Pons (tissue), 1 donor: ENCODE results near the gene EED.
"Not testable (repeated sequence)": the region's sequence is repeated elsewhere in the genome, so short reads cannot be mapped to it uniquely, and the experiment has no call there.

Experiments
- DNase-seq: peaks from one replicate; pipeline ENCODE4 v3.0.0-alpha.2; 2016; ENCODE audit warnings: low spot score

Gene EED

GRCh38 chr11:86247608-86248007 lies 3.1 kb downstream of the EED start:
- DNase-seq, result no peak

- DNase-seq, result no peak
Observed at GRCh38 chr11:86248609-86249008, 4.1 kb downstream of the EED start.

DNA sequence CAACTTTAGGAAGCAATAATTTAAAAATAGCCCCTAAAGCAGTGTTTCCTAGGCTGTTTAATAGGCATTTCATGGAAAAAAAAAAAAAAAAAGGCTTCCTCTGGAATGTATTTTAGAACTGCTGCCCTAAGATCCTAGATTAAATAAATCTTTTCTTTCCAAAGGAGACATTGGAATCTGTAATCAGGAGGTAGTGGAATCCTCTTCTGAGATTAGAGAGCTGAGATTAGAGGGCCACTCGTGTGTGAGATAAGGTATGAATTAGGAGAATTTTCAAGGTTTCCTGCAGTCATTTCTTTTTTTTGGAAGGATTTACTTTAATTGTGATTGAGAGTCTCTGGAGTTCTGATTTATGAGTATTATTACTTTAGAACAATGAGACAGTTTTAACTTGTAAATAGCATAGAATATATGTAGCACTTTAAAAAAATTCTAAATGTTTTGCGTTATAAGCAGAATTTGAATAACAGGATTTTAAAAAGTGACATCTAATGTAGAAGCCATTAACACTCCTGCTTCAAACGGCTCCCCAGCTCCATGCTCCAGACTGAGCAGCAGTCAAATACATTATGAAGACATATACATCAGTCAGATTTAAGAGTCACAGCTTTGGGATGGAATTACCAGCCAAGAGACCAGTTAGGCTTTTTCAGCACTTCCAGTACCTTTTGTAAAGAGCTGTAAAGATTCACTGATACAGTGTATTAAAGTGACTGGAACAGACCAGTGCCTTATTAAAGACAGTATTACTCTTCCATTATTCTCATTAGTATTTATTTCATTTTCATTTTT lies 5.0 kb downstream of the EED start:
- DNase-seq, result no peak

GRCh38 chr11:86251345-86251744 lies 6.8 kb downstream of the EED start:
- no peak for DNase-seq

DNA sequence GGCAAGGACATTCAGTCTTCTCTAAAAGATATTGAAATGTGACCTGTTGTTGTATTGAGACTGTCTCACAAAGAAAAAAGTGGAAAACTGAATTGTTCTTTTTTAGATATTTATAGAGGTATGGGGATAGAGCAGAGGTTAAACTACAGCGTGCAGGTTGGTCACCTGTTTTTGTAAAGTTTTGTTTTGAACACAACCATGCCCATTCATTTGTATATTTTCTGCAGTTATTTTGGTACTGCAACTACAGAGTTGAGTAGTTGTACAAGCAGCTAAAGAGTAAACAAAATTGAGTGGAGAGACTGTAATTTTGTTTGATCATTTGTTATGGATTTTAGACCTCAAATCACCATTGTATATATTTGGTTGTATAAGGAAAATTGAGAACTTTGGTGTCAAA lies 11.3 kb downstream of the EED start:
- no peak for DNase-seq

DNA sequence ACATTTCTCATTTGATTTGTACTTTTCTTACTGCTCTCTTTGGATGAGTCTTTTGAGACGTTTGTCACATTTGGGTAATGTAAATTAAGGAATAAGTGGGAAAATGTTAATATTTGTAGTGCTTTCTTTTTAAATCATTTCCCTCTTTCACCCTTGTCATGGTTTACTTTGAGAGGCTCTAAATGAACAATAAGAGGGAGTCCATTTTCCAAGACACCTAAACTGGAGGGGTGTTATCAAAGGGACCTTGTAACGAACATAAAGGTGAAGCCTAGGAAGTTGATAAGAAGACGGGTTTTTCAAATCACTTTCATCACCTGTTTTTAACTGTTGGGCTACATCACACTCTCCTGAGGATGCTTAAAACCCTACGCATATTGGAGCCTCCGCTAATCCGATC lies 12.1 kb downstream of the EED start:
- no peak for DNase-seq

DNA sequence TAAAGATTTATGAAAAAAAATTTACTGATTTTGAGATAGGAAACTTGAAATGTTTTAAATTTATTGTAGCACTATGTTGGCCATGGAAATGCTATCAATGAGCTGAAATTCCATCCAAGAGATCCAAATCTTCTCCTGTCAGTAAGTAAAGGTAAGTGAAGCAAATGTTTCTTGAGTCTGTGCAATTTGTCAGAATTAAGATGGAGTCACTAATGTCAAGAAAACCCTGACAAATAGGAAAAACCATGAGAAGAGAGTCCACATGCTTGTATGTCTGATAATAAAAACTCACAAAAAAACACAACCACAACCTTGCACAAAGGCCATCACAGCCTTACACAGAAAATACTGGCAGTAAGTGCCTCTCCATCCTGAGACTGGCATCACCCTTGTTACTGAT lies 12.9 kb downstream of the EED start:
- no peak for DNase-seq

DNA sequence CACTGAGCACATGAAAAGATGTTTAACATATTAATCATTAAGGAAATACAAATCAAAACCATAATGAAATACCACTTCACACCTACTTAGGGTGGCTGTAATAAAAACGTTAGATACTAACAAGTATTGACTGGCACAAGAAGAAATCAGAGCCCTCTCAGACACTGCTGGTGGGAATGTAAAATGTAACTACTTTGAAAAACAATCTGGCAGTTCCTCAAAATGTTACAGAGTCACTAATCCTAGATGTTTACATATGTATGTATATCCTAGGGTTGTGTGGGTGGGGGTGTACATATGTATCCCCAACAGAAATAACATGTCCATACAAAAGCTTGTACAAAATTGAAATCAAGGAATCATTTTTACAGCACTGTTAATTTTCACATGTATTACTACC lies 15.2 kb downstream of the EED start:
- no peak for DNase-seq

- DNase-seq, result no peak
Observed at GRCh38 chr11:86261328-86261727, 16.8 kb downstream of the EED start.

DNA sequence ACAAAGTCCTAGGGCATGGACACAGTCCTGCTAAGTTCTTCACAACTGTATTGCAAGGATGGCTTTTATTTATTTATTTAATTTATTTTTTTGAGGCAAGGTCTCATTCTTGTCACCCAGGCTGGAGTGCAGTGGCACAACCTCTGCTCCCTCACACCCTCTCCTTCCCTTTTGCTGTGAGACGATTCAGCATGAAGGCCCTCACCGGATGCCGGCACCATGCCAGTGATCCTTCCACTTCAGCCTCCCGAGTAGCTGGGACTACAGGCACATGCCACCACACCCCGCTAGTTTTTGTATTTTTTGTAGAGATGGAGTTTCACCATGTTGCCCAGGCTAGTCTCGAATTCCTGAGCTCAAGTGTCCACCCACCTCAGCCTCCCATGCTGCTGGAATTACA lies 17.8 kb downstream of the EED start:
- DNase-seq, result no peak

- DNase-seq, result no peak
Observed at GRCh38 chr11:86264649-86265048, 20.1 kb downstream of the EED start.

DNA sequence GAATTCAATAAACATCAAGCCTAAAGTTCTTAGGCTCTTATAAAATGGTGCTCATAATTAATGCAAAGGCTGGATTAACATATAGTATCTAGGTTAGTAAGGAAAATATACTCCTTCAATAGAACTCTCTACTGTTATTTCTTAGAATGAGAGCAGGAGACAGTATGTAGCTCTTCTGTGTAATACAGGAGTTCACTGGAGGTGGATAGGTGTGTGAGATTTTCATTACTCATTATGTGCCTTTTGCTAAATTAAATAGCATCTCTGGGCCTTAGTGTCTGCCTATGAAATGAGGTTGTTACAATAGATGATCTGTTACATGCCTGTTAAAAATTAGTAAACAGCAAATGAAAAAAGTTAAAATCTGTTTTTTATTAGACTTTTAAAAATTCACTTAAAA lies 20.6 kb downstream of the EED start:
- DNase-seq, result no peak

- DNase-seq, result no peak
Observed at GRCh38 chr11:86269645-86270044, 25.1 kb downstream of the EED start.

DNA sequence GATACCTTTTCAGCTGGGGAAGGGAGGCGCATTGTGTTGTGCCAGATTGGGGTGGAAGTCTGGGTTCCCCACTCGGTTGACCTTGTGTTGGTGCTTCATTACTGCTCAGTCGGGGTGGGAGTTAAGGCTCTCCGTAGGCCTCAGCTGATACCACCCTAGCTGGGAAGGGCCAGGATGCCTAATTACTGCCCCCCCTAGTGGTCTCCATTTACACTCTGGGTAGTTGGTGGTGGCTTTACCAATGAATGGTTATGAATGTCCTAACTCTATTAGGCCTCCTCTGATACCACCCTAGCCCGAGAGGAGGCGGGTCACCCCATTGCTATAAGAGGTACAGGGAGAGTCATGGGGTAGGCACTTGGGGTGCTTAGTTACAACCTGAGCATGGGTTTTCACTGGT lies 29.9 kb downstream of the EED start:
- no peak for DNase-seq

DNA sequence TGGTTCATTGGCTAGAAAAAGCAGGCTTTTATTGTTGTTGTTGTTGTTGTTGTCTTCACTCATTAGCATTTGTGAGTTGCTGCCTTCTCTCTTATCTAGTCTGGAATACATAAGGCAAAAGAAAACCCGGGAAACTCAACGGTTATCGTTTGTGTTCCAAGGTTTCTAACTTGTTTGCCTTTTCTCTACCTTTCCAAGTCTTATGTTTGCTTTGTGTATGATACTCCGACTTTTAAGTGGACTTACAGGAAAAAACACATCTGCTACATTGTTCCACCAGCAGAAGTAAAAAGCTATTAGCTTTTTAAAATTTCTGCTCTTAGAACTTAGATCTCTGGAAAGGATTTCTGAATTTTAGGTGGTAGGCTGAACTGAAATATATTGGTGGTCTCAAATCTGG lies 30.4 kb downstream of the EED start:
- no peak for DNase-seq

DNA sequence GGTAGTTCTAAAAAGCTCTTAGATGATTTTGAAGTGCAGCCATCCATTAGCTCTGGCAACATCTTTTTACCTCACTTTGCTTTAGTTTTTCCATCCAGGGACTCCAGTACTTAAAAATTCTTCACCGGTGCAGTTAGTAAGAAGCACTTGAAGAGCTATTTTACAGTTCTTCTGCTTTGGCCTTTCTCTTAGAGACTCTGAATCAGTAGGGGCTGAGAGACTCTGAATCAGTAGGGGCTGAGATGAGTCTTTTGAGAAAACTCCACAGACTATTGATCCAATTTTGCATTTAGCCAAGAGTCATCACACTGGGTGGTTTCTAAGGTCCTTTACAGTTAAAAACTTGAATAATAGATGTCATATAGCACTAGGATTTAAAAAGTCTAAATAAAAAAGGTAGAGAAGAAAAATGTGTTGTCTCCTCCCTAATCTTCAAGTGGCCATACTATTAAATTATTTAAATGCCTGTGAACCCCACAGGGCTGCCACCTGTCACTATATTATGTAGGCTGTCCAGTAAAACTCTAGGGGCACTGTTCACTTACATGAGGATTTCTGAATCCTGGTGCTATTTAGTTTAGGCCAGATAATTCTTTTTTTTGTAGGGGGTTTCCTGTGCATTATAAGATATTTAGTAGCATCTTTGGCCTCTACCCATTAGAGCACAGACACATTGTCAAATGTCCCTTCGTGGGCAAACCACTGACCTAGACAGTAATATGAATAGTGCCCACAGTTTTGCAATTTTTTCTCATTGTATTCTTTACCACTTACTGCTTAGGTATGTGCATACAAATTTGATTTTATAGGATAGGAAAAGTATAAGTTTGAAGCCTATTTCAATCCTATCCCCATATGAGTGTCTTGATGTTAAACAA lies 31.2 kb downstream of the EED start:
- DNase-seq, result no peak

- DNase-seq, result no peak
Observed at GRCh38 chr11:86277741-86278140, 33.2 kb downstream of the EED start.

DNA sequence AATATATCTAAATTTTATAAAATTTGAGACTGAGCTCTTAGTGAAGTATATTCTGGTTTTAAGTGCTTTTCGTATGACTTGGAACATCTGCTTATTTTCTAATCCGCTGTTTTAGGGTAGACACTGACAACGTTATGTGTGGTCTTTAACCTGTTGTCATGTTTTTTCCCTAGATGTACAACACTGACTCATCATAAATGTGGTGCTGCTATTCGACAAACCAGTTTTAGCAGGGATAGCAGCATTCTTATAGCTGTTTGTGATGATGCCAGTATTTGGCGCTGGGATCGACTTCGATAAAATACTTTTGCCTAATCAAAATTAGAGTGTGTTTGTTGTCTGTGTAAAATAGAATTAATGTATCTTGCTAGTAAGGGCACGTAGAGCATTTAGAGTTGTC lies 33.7 kb downstream of the EED start:
- no peak for DNase-seq

DNA sequence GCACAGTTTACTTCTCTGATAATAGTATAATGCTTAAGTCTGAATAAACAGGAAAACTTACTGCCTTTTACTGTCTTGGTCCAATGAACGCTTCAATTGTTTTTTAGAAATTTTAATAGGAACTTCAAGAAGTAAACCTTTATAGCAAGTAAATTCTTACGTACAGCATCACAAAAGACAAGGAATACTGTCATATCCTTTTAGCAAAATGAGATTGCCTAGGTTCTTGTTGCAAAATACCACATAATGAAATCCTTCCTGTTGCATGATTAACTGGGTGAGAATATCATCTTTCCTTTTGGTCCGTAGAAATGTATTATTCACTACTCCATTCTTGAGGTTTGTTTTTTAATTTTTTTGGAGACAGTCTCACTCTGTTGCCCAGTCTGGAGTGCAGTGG lies 35.2 kb downstream of the EED start:
- DNase-seq, result no peak

DNA sequence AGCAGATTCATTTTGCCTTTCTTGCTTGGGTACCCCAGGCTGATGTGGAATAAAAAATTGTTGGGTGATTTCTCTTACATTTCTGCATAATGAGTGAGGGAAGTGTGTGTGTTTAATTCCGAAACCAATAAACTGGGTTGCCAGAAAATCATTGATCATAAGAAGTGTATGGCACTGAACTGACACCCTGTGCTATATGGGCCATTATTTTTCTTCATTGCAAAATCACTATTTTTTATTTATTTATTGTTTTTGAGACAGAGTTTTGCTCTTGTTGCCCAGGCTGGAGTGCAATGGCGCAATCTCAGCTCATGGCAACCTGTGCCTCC lies 42.9 kb downstream of the EED start:
- DNase-seq, result no peak

- DNase-seq, result peak; percentile 31
Observed at GRCh38 chr11:86288776-86289507, 44.4 kb downstream of the EED start.

DNA sequence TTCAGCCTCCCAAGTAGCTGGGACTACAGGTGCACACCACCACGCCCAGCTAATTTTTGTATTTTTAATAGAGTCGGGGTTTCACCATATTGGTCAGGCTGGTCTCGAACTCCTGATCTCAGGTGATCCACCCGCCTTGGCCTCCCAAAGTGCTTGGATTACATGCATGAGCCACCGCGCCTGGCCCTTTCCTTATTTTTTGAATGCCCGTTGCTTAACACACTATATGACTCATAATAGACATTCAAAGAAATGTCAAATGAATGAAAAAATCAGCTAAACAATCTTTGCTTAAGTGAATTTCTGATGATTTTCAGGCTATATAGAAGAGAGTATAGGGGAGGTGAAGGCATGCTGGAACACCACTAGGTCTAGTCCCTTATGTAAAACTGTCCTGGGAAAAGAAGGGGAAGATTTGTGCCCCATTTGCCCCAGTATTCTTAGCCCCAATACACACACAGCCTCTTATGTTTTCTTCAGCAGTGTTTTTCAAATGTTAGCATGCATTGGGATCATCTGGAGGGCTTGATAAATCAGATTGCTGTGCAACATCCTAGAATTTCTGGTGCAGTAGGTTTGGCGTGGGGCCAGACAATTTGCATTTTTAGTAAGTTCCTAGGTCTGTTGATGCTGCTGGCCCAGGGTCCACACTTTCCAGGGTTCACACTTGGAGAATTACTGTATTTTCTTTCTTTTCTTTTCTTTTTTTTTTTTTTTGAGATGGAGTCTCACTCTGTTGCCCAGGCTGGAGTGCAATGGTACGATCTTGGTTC lies 45.1 kb downstream of the EED start:
- not testable (repeated sequence) for DNase-seq
